AML-193 (cell line): ENCODE measurements around the gene SLC7A6OS.
"Not testable (repeated sequence)": the region's sequence is repeated elsewhere in the genome, so short reads cannot be mapped to it uniquely, and the experiment has no call there.

Source experiments
- DNase-seq, 2 experiments: peaks; one replicate each; lab custom pipeline; 2025; lab: John Stamatoyannopoulos, UW

SLC7A6OS gene

GRCh38 chr16:68298907-68299561, 11.7 kb downstream of the SLC7A6OS start:
- no peak for DNase-seq

- DNase-seq = no peak
Observed at GRCh38 chr16:68298312-68298711, 12.4 kb downstream of the SLC7A6OS start.

GRCh38 chr16:68297908-68298307, 12.8 kb downstream of the SLC7A6OS start:
- DNase-seq = no peak

GRCh38 chr16:68296693-68297092, 14.1 kb downstream of the SLC7A6OS start:
- DNase-seq = peak in 1 of 2 experiments; percentile 4

GRCh38 chr16:68296291-68296690, 14.5 kb downstream of the SLC7A6OS start:
- no peak for DNase-seq

- no peak for DNase-seq
Observed at GRCh38 chr16:68292425-68292824, 18.3 kb downstream of the SLC7A6OS start.

GRCh38 chr16:68291227-68291626, 19.5 kb downstream of the SLC7A6OS start:
- no peak for DNase-seq

- no peak for DNase-seq
Observed at GRCh38 chr16:68290450-68290849, 20.3 kb downstream of the SLC7A6OS start.

GRCh38 chr16:68289621-68290329, 21.0 kb downstream of the SLC7A6OS start:
- no peak for DNase-seq

GRCh38 chr16:68289202-68289601, 21.5 kb downstream of the SLC7A6OS start:
- DNase-seq = no peak

GRCh38 chr16:68288796-68289195, 21.9 kb downstream of the SLC7A6OS start:
- not testable (repeated sequence) for DNase-seq

- DNase-seq = no peak
Observed at GRCh38 chr16:68288252-68288650, 22.5 kb downstream of the SLC7A6OS start.

- no peak for DNase-seq
Observed at GRCh38 chr16:68287276-68288251, 23.2 kb downstream of the SLC7A6OS start.

- DNase-seq = peak; percentile 60 to 65
Observed at GRCh38 chr16:68286153-68287074, 24.3 kb downstream of the SLC7A6OS start.

GRCh38 chr16:68285683-68286082, 25.1 kb downstream of the SLC7A6OS start:
- no peak for DNase-seq

- DNase-seq = peak; percentile 71 to 73
Observed at GRCh38 chr16:68284847-68285246, 25.9 kb downstream of the SLC7A6OS start.

GRCh38 chr16:68283801-68284598, 26.7 kb downstream of the SLC7A6OS start:
- no peak for DNase-seq

GRCh38 chr16:68283346-68283745, 27.4 kb downstream of the SLC7A6OS start:
- DNase-seq = no peak

- DNase-seq = no peak
Observed at GRCh38 chr16:68282064-68282452, 28.7 kb downstream of the SLC7A6OS start.

GRCh38 chr16:68281368-68282063, 29.2 kb downstream of the SLC7A6OS start:
- no peak for DNase-seq
